ENCODE results near the gene TCERG1L.

Gene TCERG1L

GRCh38 chr10:131067690-131068089, 243.8 kb downstream of the TCERG1L start:
- Histone ChIP-seq H3K27ac (ENCODE audit: low read length) (no peak overlapping the region), H3K27me3 (ENCODE audit: control insufficient read depth, insufficient read depth, low read length) (no peaks in the 10 kb centered on the region), H3K36me3 (ENCODE audit: control insufficient read depth, low read depth, low read length) (no peaks in the 10 kb centered on the region), H3K4me3 (ENCODE audit: low read length) (no peak overlapping the region), H3K9ac (ENCODE audit: low read length) (no peak overlapping the region), H3K4me1 (ENCODE audit: control insufficient read depth, low read depth, low read length) (peaks cover 27% of the 10 kb centered on the region), H3K9me3 (ENCODE audit: control insufficient read depth, low read depth, low read length) (no peaks in the 10 kb centered on the region)

- no peak overlapping the region for H3K4me3 ChIP-seq (ENCODE audit: low read length)
- no peak overlapping the region for H3K27ac ChIP-seq (ENCODE audit: low read length)
- H3K9me3 ChIP-seq (ENCODE audit: control insufficient read depth, low read depth, low read length): no peaks in the 10 kb centered on the region
- no peaks in the 10 kb centered on the region for H3K36me3 ChIP-seq (ENCODE audit: control insufficient read depth, low read depth, low read length)
- H3K4me1 ChIP-seq (ENCODE audit: control insufficient read depth, low read depth, low read length): peaks cover 32% of the 10 kb centered on the region
- H3K9ac ChIP-seq (ENCODE audit: low read length): no peak overlapping the region
- no peaks in the 10 kb centered on the region for H3K27me3 ChIP-seq (ENCODE audit: control insufficient read depth, insufficient read depth, low read length)
Measured at GRCh38 chr10:131065673-131066305, 245.7 kb downstream of the TCERG1L start.

- Histone ChIP-seq H3K27ac (ENCODE audit: low read length) (no peak overlapping the region), H3K27me3 (ENCODE audit: control insufficient read depth, insufficient read depth, low read length) (no peaks in the 10 kb centered on the region), H3K9ac (ENCODE audit: low read length) (no peak overlapping the region), H3K4me1 (ENCODE audit: control insufficient read depth, low read depth, low read length) (peaks cover 26% of the 10 kb centered on the region), H3K36me3 (ENCODE audit: control insufficient read depth, low read depth, low read length) (no peaks in the 10 kb centered on the region), H3K9me3 (ENCODE audit: control insufficient read depth, low read depth, low read length) (no peaks in the 10 kb centered on the region), H3K4me3 (ENCODE audit: low read length) (no peak overlapping the region)
Measured at GRCh38 chr10:131063311-131063710, 248.2 kb downstream of the TCERG1L start.

GRCh38 chr10:131062621-131063260, 248.8 kb downstream of the TCERG1L start:
- no peak overlapping the region for H3K9ac ChIP-seq (ENCODE audit: low read length)

GRCh38 chr10:131061216-131061615, 250.3 kb downstream of the TCERG1L start:
- H3K27me3 ChIP-seq (ENCODE audit: control insufficient read depth, insufficient read depth, low read length): no peaks in the 10 kb centered on the region
- no peaks in the 10 kb centered on the region for H3K36me3 ChIP-seq (ENCODE audit: control insufficient read depth, low read depth, low read length)
- no peak overlapping the region for H3K9ac ChIP-seq (ENCODE audit: low read length)
- no peak overlapping the region for H3K4me3 ChIP-seq (ENCODE audit: low read length)
- H3K4me1 ChIP-seq (ENCODE audit: control insufficient read depth, low read depth, low read length): peaks cover 15% of the 10 kb centered on the region
- no peaks in the 10 kb centered on the region for H3K9me3 ChIP-seq (ENCODE audit: control insufficient read depth, low read depth, low read length)
- no peak overlapping the region for H3K27ac ChIP-seq (ENCODE audit: low read length)

More at GRCh38 chr10:131062621-131063260, 248.8 kb downstream of the TCERG1L start:
- H3K36me3 ChIP-seq (ENCODE audit: control insufficient read depth, low read depth, low read length): no peaks in the 10 kb centered on the region
- H3K9me3 ChIP-seq (ENCODE audit: control insufficient read depth, low read depth, low read length): no peaks in the 10 kb centered on the region
- H3K27ac ChIP-seq (ENCODE audit: low read length): no peak overlapping the region
- no peaks in the 10 kb centered on the region for H3K27me3 ChIP-seq (ENCODE audit: control insufficient read depth, insufficient read depth, low read length)
- no peak overlapping the region for H3K4me3 ChIP-seq (ENCODE audit: low read length)
- H3K4me1 ChIP-seq (ENCODE audit: control insufficient read depth, low read depth, low read length): peaks cover 21% of the 10 kb centered on the region

- peaks cover 6% of the 10 kb centered on the region for H3K4me1 ChIP-seq (ENCODE audit: control insufficient read depth, low read depth, low read length)
- H3K9ac ChIP-seq (ENCODE audit: low read length): no peak overlapping the region
- no peak overlapping the region for H3K4me3 ChIP-seq (ENCODE audit: low read length)
- H3K27ac ChIP-seq (ENCODE audit: low read length): no peak overlapping the region
- H3K36me3 ChIP-seq (ENCODE audit: control insufficient read depth, low read depth, low read length): no peaks in the 10 kb centered on the region
- H3K27me3 ChIP-seq (ENCODE audit: control insufficient read depth, insufficient read depth, low read length): no peaks in the 10 kb centered on the region
- no peaks in the 10 kb centered on the region for H3K9me3 ChIP-seq (ENCODE audit: control insufficient read depth, low read depth, low read length)
Measured at GRCh38 chr10:131059881-131060280, 251.6 kb downstream of the TCERG1L start.

GRCh38 chr10:131058799-131059198, 252.7 kb downstream of the TCERG1L start:
- no peaks in the 10 kb centered on the region for H3K9me3 ChIP-seq (ENCODE audit: control insufficient read depth, low read depth, low read length)
- H3K9ac ChIP-seq (ENCODE audit: low read length): no peak overlapping the region
- no peak overlapping the region for H3K4me3 ChIP-seq (ENCODE audit: low read length)
- H3K27me3 ChIP-seq (ENCODE audit: control insufficient read depth, insufficient read depth, low read length): no peaks in the 10 kb centered on the region
- peaks cover 10% of the 10 kb centered on the region for H3K4me1 ChIP-seq (ENCODE audit: control insufficient read depth, low read depth, low read length)
- H3K27ac ChIP-seq (ENCODE audit: low read length): no peak overlapping the region
- H3K36me3 ChIP-seq (ENCODE audit: control insufficient read depth, low read depth, low read length): no peaks in the 10 kb centered on the region

GRCh38 chr10:131056781-131057180, 254.7 kb downstream of the TCERG1L start:
- Histone ChIP-seq H3K4me1 (ENCODE audit: control insufficient read depth, low read depth, low read length) (peaks cover 10% of the 10 kb centered on the region), H3K4me3 (ENCODE audit: low read length) (no peak overlapping the region), H3K27me3 (ENCODE audit: control insufficient read depth, insufficient read depth, low read length) (no peaks in the 10 kb centered on the region), H3K27ac (ENCODE audit: low read length) (no peak overlapping the region), H3K9ac (ENCODE audit: low read length) (no peak overlapping the region), H3K9me3 (ENCODE audit: control insufficient read depth, low read depth, low read length) (peaks cover 3% of the 10 kb centered on the region), H3K36me3 (ENCODE audit: control insufficient read depth, low read depth, low read length) (no peaks in the 10 kb centered on the region)

- Histone ChIP-seq H3K9ac (ENCODE audit: low read length) (no peak overlapping the region), H3K4me1 (ENCODE audit: control insufficient read depth, low read depth, low read length) (peaks cover 7% of the 10 kb centered on the region), H3K4me3 (ENCODE audit: low read length) (no peak overlapping the region)
Measured at GRCh38 chr10:131056091-131056579, 255.4 kb downstream of the TCERG1L start.

GRCh38 chr10:131055437-131055836, 256.1 kb downstream of the TCERG1L start:
- Histone ChIP-seq H3K9me3 (ENCODE audit: control insufficient read depth, low read depth, low read length) (peaks cover 11% of the 10 kb centered on the region), H3K27ac (ENCODE audit: low read length) (no peak overlapping the region), H3K4me3 (ENCODE audit: low read length) (no peak overlapping the region), H3K4me1 (ENCODE audit: control insufficient read depth, low read depth, low read length) (peaks cover 5% of the 10 kb centered on the region), H3K36me3 (ENCODE audit: control insufficient read depth, low read depth, low read length) (no peaks in the 10 kb centered on the region), H3K27me3 (ENCODE audit: control insufficient read depth, insufficient read depth, low read length) (no peaks in the 10 kb centered on the region), H3K9ac (ENCODE audit: low read length) (no peak overlapping the region)

More at GRCh38 chr10:131056091-131056579, 255.4 kb downstream of the TCERG1L start:
- H3K27ac ChIP-seq (ENCODE audit: low read length): no peak overlapping the region
- H3K27me3 ChIP-seq (ENCODE audit: control insufficient read depth, insufficient read depth, low read length): no peaks in the 10 kb centered on the region
- no peaks in the 10 kb centered on the region for H3K36me3 ChIP-seq (ENCODE audit: control insufficient read depth, low read depth, low read length)
- H3K9me3 ChIP-seq (ENCODE audit: control insufficient read depth, low read depth, low read length): peaks cover 7% of the 10 kb centered on the region

- Histone ChIP-seq H3K36me3 (ENCODE audit: control insufficient read depth, low read depth, low read length) (no peaks in the 10 kb centered on the region), H3K4me1 (ENCODE audit: control insufficient read depth, low read depth, low read length) (peaks cover 23% of the 10 kb centered on the region), H3K4me3 (ENCODE audit: low read length) (no peak overlapping the region), H3K9me3 (ENCODE audit: control insufficient read depth, low read depth, low read length) (peaks cover 11% of the 10 kb centered on the region), H3K27me3 (ENCODE audit: control insufficient read depth, insufficient read depth, low read length) (no peaks in the 10 kb centered on the region), H3K9ac (ENCODE audit: low read length) (no peak overlapping the region), H3K27ac (ENCODE audit: low read length) (no peak overlapping the region)
Measured at GRCh38 chr10:131053192-131053591, 258.3 kb downstream of the TCERG1L start.
